Skeletal muscle satellite cell (primary cell): Measurements from ENCODE around the gene ADCY1. TPM values are rescaled to one million over a fixed set of nuclear protein-coding genes. Genes with fewer than 3 reads are reported as not detected.

Source experiments
- small RNA-seq: library from RNA; depleted of rRNA; stranded (forward); fragments of <200 nt; gene quantifications from one replicate; pipeline ENCODE3, GENCODE V24; 2012

The ADCY1 gene

Small RNA genes within 50 kb of the gene (small RNA-seq; reads per million reads assigned to genes)
- gene AC073325.2: not detected
